ENCODE measurements around the gene NCOR1.

NCOR1 gene

DNA sequence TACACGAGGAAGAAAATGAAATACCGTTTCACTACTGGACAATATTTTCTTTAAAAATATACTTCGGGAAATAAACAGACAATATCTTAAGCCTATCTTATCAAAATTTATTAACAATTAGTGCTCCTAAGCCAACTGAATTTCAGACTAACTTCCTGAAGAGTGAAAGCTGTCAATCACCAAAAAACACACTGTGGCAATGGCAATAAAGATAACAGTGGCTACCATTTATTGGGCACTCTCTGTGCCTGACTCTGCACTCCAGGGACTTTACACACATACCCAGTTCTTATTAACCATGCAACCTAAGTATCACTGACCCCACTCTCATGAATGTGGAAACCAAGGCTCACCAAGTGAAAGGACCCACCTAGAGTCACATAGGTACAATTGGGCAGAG, 83.7 kb downstream of the NCOR1 start:
- H3K4me2 ChIP-seq (ENCODE audit: low read length, poor library complexity, severe bottlenecking) = no peak overlapping the region
- H4K91ac ChIP-seq (ENCODE audit: low read length) = no peak overlapping the region
- H3K4ac ChIP-seq (ENCODE audit: low read depth in 1 of 2, low read length in 2 of 2) = no peak overlapping the region
- no peaks in the 10 kb centered on the region for H3K9me3 ChIP-seq (ENCODE audit: control insufficient read depth, low read length)
- peaks cover 24 to 83% of the 10 kb centered on the region in 2 experiments for H3K36me3 ChIP-seq (ENCODE audit: control insufficient read depth in 1 of 2, insufficient read depth in 2 of 2, low read depth in 1 of 2, low read length in 2 of 2)
- no peak overlapping the region for H3K14ac ChIP-seq (ENCODE audit: low read length in 2 of 2)
- DNase-seq = no peak
- no peak overlapping the region for H3K4me3 ChIP-seq (ENCODE audit: insufficient read depth in 1 of 2, low read depth in 1 of 2, low read length in 2 of 2)
- no peak overlapping the region for H2BK15ac ChIP-seq (ENCODE audit: low read depth, poor library complexity, severe bottlenecking)
- H2AK5ac ChIP-seq (ENCODE audit: low read length, severe bottlenecking) = no peak overlapping the region
- H3K23ac ChIP-seq (ENCODE audit: low read length in 2 of 2) = no peak overlapping the region
- no peak overlapping the region for H2BK120ac ChIP-seq (ENCODE audit: low read depth, low read length)
- H2BK5ac ChIP-seq (ENCODE audit: low read depth, low read length, poor library complexity, severe bottlenecking) = no peak overlapping the region
- 98% methylated on average over 3 of the region's 3 CpGs for WGBS
- no peaks in the 10 kb centered on the region for H3K27me3 ChIP-seq (ENCODE audit: control insufficient read depth in 1 of 2, insufficient read depth in 1 of 2, low read length in 2 of 2)
- H4K8ac ChIP-seq (ENCODE audit: low read length) = no peak overlapping the region
- no peak overlapping the region for H2BK12ac ChIP-seq (ENCODE audit: low read length in 2 of 2)
- peaks cover 23% of the 10 kb centered on the region for H3K79me1 ChIP-seq (replicated peaks; ENCODE audit: low read length, poor library complexity, severe bottlenecking)
- no peak overlapping the region for H2AFZ ChIP-seq (ENCODE audit: low read depth, low read length)
- H3K4me1 ChIP-seq (ENCODE audit: control insufficient read depth, insufficient read depth, low read depth, low read length) = no peaks in the 10 kb centered on the region
- no peak overlapping the region for H3K18ac ChIP-seq (ENCODE audit: low read depth in 1 of 2, low read length in 2 of 2)
- no peak overlapping the region for H3K9ac ChIP-seq (ENCODE audit: low read length)
- H3K27ac ChIP-seq (ENCODE audit: low read length, poor library complexity, severe bottlenecking) = no peak overlapping the region

- H2AFZ ChIP-seq (ENCODE audit: low read depth, low read length) = no peak overlapping the region
- no peaks in the 10 kb centered on the region for H3K4me1 ChIP-seq (ENCODE audit: control insufficient read depth, insufficient read depth, low read depth, low read length)
- H2AK5ac ChIP-seq (ENCODE audit: low read length, severe bottlenecking) = no peak overlapping the region
- H3K79me1 ChIP-seq (replicated peaks; ENCODE audit: low read length, poor library complexity, severe bottlenecking) = peaks cover 19% of the 10 kb centered on the region
- H3K14ac ChIP-seq (ENCODE audit: low read length in 2 of 2) = no peak overlapping the region
- no peaks in the 10 kb centered on the region for H3K27me3 ChIP-seq (ENCODE audit: control insufficient read depth in 1 of 2, insufficient read depth in 1 of 2, low read length in 2 of 2)
- H2BK12ac ChIP-seq (ENCODE audit: low read length in 2 of 2) = no peak overlapping the region
- no peak overlapping the region for H2BK120ac ChIP-seq (ENCODE audit: low read depth, low read length)
- no peak overlapping the region for H2BK15ac ChIP-seq (ENCODE audit: low read depth, poor library complexity, severe bottlenecking)
- H3K4ac ChIP-seq (ENCODE audit: low read depth in 1 of 2, low read length in 2 of 2) = no peak overlapping the region
- no peak overlapping the region for H3K4me2 ChIP-seq (ENCODE audit: low read length, poor library complexity, severe bottlenecking)
- H3K18ac ChIP-seq (ENCODE audit: low read depth in 1 of 2, low read length in 2 of 2) = no peak overlapping the region
- DNase-seq = no peak
- no peak overlapping the region for H3K9ac ChIP-seq (ENCODE audit: low read length)
- no peak overlapping the region for H3K4me3 ChIP-seq (ENCODE audit: insufficient read depth in 1 of 2, low read depth in 1 of 2, low read length in 2 of 2)
- H3K27ac ChIP-seq (ENCODE audit: low read length, poor library complexity, severe bottlenecking) = no peak overlapping the region
- no peak overlapping the region for H4K91ac ChIP-seq (ENCODE audit: low read length)
- 95% methylated on average over 6 of the region's 6 CpGs for WGBS
- H3K9me3 ChIP-seq (ENCODE audit: control insufficient read depth, low read length) = no peaks in the 10 kb centered on the region
- H3K36me3 ChIP-seq (ENCODE audit: control insufficient read depth in 1 of 2, insufficient read depth in 2 of 2, low read depth in 1 of 2, low read length in 2 of 2) = peaks cover 17 to 86% of the 10 kb centered on the region in 2 experiments
- H3K23ac ChIP-seq (ENCODE audit: low read length in 2 of 2) = no peak overlapping the region
- H4K8ac ChIP-seq (ENCODE audit: low read length) = no peak overlapping the region
- no peak overlapping the region for H2BK5ac ChIP-seq (ENCODE audit: low read depth, low read length, poor library complexity, severe bottlenecking)
These were observed 85.7 kb downstream of the NCOR1 start for GRCh38 chr17:16129441-16130205.

- 94% methylated on average over 2 of the region's 3 CpGs for WGBS
These were observed 91.8 kb downstream of the NCOR1 start for GRCh38 chr17:16123531-16123930.

GRCh38 chr17:16122697-16123434, 92.5 kb downstream of the NCOR1 start:
- Histone ChIP-seq H3K27ac (ENCODE audit: low read length, poor library complexity, severe bottlenecking) (no peak overlapping the region), H3K4ac (ENCODE audit: low read depth in 1 of 2, low read length in 2 of 2) (no peak overlapping the region), H2BK12ac (ENCODE audit: low read length in 2 of 2) (no peak overlapping the region), H4K8ac (ENCODE audit: low read length) (no peak overlapping the region), H2AFZ (ENCODE audit: low read depth, low read length) (no peak overlapping the region), H2BK15ac (ENCODE audit: low read depth, poor library complexity, severe bottlenecking) (no peak overlapping the region), H3K36me3 (ENCODE audit: control insufficient read depth in 1 of 2, insufficient read depth in 2 of 2, low read depth in 1 of 2, low read length in 2 of 2) (peaks cover 12 to 83% of the 10 kb centered on the region in 2 experiments), H3K14ac (ENCODE audit: low read length in 2 of 2) (no peak overlapping the region), H3K4me1 (ENCODE audit: control insufficient read depth, insufficient read depth, low read depth, low read length) (no peaks in the 10 kb centered on the region), H3K4me3 (ENCODE audit: insufficient read depth in 1 of 2, low read depth in 1 of 2, low read length in 2 of 2) (no peak overlapping the region), H2BK120ac (ENCODE audit: low read depth, low read length) (no peak overlapping the region), H3K79me1 (replicated peaks; ENCODE audit: low read length, poor library complexity, severe bottlenecking) (peaks cover 27% of the 10 kb centered on the region), H3K18ac (ENCODE audit: low read depth in 1 of 2, low read length in 2 of 2) (no peak overlapping the region), H3K9ac (ENCODE audit: low read length) (no peak overlapping the region), H2AK5ac (ENCODE audit: low read length, severe bottlenecking) (no peak overlapping the region), H3K27me3 (ENCODE audit: control insufficient read depth in 1 of 2, insufficient read depth in 1 of 2, low read length in 2 of 2) (no peaks in the 10 kb centered on the region), H3K9me3 (ENCODE audit: control insufficient read depth, low read length) (no peaks in the 10 kb centered on the region), H4K91ac (ENCODE audit: low read length) (no peak overlapping the region), H2BK5ac (ENCODE audit: low read depth, low read length, poor library complexity, severe bottlenecking) (no peak overlapping the region), H3K4me2 (ENCODE audit: low read length, poor library complexity, severe bottlenecking) (no peak overlapping the region), H3K23ac (ENCODE audit: low read length in 2 of 2) (no peak overlapping the region)
- 96% methylated on average over 8 of the region's 8 CpGs for WGBS
- DNase-seq = no peak

More at GRCh38 chr17:16123531-16123930, 91.8 kb downstream of the NCOR1 start:
- Histone ChIP-seq H2AK5ac (ENCODE audit: low read length, severe bottlenecking) (no peak overlapping the region), H3K9me3 (ENCODE audit: control insufficient read depth, low read length) (no peaks in the 10 kb centered on the region), H3K9ac (ENCODE audit: low read length) (no peak overlapping the region), H3K4ac (ENCODE audit: low read depth in 1 of 2, low read length in 2 of 2) (no peak overlapping the region), H3K4me2 (ENCODE audit: low read length, poor library complexity, severe bottlenecking) (no peak overlapping the region), H3K18ac (ENCODE audit: low read depth in 1 of 2, low read length in 2 of 2) (no peak overlapping the region), H2BK120ac (ENCODE audit: low read depth, low read length) (no peak overlapping the region), H3K27ac (ENCODE audit: low read length, poor library complexity, severe bottlenecking) (no peak overlapping the region), H2BK5ac (ENCODE audit: low read depth, low read length, poor library complexity, severe bottlenecking) (no peak overlapping the region), H4K8ac (ENCODE audit: low read length) (no peak overlapping the region), H2BK12ac (ENCODE audit: low read length in 2 of 2) (no peak overlapping the region), H3K4me3 (ENCODE audit: insufficient read depth in 1 of 2, low read depth in 1 of 2, low read length in 2 of 2) (no peak overlapping the region), H3K14ac (ENCODE audit: low read length in 2 of 2) (no peak overlapping the region), H3K79me1 (replicated peaks; ENCODE audit: low read length, poor library complexity, severe bottlenecking) (peaks cover 27% of the 10 kb centered on the region), H2AFZ (ENCODE audit: low read depth, low read length) (no peak overlapping the region), H4K91ac (ENCODE audit: low read length) (no peak overlapping the region), H3K27me3 (ENCODE audit: control insufficient read depth in 1 of 2, insufficient read depth in 1 of 2, low read length in 2 of 2) (no peaks in the 10 kb centered on the region), H3K36me3 (ENCODE audit: control insufficient read depth in 1 of 2, insufficient read depth in 2 of 2, low read depth in 1 of 2, low read length in 2 of 2) (peaks cover 16 to 83% of the 10 kb centered on the region in 2 experiments), H2BK15ac (ENCODE audit: low read depth, poor library complexity, severe bottlenecking) (no peak overlapping the region), H3K4me1 (ENCODE audit: control insufficient read depth, insufficient read depth, low read depth, low read length) (no peaks in the 10 kb centered on the region), H3K23ac (ENCODE audit: low read length in 2 of 2) (no peak overlapping the region)
- no peak for DNase-seq

Measured in mesenchymal stem cell (in vitro differentiated cells and primary cell).